HG02943 (cell line): ENCODE data around the gene AMBN.

ENCODE experiments used
- ATAC-seq: cut with Tn5 transposase; IDR thresholded peaks from one replicate; pipeline ENCODE4 v1.9.1; 2021; ENCODE audit warnings: mild to moderate bottlenecking, low read depth, moderate library complexity; ENCODE audit not compliant: unreplicated experiment

The AMBN gene, protein sequence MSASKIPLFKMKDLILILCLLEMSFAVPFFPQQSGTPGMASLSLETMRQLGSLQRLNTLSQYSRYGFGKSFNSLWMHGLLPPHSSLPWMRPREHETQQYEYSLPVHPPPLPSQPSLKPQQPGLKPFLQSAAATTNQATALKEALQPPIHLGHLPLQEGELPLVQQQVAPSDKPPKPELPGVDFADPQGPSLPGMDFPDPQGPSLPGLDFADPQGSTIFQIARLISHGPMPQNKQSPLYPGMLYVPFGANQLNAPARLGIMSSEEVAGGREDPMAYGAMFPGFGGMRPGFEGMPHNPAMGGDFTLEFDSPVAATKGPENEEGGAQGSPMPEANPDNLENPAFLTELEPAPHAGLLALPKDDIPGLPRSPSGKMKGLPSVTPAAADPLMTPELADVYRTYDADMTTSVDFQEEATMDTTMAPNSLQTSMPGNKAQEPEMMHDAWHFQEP

DNA sequence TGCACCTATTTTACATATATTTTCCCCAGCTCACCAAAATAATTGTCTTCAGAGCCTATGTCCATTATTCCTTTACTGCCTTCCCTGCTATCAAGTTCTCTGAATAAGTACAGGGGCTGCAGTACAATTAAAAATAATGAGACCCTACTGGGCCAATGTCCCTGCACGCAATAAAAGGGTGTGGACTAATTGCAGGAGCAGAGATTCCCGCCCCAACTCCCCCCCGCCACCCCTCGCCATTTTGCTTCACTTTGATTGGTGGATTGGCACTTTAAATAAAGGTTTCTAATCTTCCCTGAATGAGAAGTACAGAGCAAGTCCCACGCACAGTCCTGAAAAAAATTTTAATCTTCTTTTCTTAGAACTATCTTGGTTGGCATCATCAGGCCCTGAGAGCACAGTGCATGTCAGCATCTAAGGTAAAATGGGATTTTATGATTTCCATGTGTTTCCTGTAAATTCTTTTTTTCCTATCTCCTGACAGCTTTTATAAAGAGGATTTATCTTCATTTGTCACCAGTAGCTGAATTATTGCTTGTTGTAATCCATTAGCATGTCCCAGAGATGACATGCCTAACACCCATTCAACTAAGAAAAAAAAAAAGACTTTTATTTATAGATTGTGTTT lies at the start of gene AMBN:
Gene AMBN (plus strand): TSS at position 302 of the 628 bp plus-strand sequence. CDS start 103 bp downstream, at position 405.
- ATAC-seq: no peak

DNA sequence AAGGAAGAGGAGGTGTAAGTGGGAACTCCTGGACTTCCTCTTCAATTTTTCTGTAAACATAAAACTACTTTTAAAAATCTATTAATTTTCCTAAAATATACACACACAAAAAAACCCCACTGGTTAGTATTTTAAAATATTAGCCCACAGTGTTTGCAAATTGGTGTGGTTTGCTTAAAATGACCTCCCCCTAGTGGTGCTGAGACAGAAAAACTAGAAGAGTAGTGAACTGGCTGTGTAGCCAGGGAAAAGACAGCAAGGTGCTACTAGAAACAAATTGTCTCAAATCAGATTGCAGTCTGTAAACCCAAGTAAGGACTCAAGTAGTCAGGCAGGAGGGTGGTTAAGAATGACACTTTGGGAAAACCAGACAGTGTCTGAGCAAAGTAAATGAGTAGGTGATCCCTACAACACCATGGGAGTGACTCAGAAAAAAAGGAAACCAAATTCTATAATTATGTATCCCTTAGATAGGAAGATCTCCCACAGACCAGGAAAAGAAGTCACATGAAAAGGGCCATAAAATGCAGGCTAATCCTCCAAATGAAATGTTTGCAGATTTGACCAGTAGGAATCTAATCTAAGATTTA lies 47.7 kb upstream of the AMBN start:
- ATAC-seq: no peak

DNA sequence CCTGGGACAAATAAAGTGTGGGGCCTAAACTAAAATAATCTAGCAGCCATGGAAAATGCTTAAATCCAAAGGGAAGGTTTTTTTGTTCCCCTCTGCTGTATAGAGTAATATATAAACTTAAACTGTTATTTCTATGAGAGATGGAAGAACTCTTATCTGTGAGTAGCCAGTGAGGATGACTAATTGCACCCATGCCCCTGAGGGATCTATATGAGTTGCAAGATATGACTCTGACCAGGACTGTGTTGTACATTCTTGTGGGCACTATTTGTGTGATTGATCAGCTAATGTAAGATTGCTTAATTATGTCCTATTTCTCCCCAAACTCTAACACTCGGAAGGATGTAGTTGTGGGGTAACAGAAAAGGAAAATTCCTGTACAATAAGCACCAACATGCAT lies 35.2 kb upstream of the AMBN start:
- no peak for ATAC-seq

DNA sequence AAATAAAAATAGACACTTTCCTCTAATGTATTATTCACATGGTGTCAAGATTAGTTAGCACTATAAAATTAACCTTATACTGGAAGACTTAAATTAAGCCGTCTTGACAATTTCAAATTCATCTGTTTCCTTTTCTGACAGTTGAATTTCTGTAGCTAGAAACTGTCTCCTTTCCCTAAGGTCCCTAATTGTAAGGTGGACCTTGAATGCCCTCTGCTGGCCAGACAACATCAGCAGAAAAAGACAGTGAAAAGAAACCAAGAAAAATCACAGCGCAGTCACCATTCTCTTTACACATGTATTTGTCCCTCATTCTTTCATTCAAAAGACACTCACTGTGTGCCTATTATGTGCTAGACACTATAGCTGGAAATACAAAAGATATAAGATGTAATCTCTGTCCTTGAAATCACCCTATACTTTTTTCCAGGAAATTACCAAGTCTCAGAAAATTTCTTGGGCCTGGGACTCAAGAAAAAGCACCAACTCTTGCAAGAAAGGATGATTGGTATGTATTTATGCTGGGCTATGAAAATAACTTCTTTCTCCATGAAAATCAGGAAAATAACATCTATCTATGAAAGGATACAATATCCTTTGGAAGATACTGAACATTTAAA lies 32.7 kb upstream of the AMBN start:
- peak; percentile 57 for ATAC-seq

DNA sequence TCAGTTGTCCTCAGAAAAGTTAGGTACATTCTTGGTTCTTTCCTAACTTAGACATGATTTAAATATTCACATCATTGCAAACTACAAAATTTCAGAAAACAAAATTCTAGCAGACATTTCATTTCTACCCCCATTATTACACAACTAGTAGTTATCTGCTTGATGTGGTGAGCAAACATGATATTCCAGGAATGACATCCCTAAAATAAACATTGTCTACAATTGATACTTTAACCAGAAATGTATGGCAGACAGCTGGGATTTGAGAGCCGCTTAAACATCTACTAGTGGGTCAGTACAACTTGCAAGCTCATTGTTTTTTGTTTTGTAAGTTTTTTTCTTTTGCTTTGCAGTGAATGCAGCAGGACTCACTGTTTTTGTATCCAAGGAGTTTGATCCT lies 32.1 kb upstream of the AMBN start:
- ATAC-seq: no peak

DNA sequence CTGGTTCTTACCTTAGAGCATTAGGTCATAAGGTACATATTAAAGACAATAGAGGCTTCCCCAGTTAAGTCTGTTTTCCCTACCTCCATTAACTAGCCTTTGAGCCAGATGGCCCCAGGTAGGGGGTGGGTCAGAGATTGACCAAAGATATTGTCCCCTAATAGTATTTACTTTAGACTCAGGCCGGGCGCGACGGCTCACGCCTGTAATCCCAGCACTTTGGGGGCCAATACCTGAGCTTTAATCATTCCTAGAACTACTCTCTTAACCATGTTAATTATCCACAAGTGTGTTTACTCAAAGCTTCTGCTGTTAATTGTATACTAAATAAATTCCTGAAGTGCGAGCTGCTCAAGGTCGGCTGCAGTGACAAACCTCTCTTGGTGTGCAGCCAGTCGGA lies 28.0 kb upstream of the AMBN start:
- no peak for ATAC-seq

DNA sequence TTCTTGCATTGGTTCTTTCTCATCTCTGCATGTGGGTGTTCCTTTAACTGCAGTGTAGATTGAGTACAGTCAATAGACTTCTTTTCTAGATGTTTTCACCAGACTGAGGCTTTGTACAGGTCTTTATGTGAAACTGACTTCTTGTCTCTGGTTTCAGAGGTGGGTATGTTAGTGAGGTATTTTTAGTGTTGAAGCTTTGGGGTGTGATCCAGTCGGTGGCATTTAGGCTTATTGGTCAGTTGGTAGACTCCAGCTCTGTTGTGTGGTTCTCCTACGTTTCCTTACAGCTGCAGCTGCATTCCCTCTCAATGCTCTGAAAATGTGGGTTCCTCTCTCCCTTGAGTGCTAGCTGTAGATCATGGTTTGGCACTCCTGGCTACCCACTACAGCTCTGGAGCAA lies 21.3 kb upstream of the AMBN start:
- ATAC-seq: no peak

DNA sequence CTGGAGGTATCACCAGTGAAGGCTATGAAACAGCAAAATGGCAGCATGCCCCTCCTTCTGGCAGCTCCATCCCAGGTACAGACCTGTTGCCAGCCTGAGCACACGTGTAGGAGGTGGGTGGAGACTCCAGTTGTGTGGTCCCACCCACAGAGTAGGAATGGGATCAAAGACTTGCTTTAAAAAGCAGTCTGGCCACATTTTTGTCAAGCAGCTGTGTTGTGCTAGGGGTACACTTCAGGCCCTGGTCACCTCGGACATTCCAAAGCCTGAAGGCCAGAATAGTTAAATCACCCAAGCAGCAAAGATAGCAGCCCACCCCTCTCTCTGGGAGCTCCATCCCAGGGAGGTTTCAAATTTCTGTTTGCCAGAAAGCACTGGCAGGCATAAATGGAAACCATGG lies 20.3 kb upstream of the AMBN start:
- ATAC-seq: no peak

DNA sequence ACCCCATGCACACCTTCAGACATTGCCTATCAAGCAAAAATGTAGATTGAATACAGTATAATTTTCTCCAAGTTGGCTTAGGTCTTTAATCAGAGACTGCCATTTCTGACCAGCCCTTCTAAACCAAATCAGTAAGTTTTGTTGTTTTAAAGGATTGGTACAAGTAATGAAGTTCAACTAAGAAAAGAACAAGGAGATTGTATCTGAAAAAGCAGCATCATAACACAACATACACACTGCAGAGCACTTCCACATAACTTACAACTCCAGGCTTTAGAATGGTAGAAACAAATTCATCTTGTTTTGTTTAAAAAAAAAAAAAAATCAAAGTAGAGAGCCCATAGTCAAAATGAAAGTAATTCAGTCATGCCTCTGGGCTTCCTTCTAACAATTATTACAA lies 16.1 kb upstream of the AMBN start:
- ATAC-seq: no peak

DNA sequence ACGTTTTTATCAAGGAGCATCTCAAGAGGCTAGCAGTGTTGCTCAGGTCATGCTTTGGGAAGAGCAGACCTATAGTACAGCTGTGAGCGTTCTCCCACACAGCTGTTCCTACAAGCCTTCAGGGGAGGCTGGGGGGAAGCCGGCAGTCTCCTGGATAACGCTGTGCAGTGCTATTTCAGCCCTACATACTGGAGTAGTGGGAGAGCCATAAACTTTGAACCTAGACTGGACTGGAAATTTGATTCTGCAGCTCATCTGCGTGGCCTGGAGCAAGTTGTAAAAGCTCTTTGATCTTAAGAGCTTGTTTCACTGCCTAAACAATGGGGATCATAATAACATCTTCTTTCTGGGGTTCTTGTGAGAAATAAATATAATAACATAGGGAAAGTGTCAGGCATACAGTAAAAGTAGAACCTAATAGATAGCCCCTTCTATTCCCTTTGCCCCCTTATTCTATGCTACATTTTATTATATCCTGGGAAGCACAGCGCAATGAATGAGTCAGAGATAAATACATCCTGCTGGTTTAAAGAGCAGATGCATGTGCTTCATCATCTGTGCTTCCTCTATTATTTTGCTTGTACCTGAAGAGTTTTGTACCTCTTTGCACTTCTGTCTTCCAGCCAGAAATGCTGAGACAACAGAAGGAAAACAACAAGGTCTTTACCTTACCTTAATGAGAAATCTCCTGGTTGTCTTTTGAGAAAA lies 14.7 kb upstream of the AMBN start:
- no peak for ATAC-seq

DNA sequence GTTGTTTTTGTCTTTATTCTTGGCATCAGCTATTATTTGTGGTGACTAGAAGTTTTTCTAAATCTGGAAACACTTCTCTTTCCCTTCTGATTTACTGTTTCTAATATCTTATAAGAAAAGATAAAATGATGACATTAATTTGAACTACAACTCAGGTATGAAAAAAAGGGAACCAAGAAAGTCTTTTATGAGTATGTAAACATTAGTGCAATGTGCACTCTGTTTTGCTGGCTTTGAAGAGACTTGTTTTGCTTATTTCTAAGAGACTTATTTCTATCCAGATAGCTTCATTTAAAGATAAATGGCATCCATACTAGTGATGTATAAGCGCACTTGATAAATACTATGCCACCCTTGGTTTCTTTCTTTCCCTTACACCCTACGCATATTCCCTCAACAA lies 10.1 kb upstream of the AMBN start:
- no peak for ATAC-seq

DNA sequence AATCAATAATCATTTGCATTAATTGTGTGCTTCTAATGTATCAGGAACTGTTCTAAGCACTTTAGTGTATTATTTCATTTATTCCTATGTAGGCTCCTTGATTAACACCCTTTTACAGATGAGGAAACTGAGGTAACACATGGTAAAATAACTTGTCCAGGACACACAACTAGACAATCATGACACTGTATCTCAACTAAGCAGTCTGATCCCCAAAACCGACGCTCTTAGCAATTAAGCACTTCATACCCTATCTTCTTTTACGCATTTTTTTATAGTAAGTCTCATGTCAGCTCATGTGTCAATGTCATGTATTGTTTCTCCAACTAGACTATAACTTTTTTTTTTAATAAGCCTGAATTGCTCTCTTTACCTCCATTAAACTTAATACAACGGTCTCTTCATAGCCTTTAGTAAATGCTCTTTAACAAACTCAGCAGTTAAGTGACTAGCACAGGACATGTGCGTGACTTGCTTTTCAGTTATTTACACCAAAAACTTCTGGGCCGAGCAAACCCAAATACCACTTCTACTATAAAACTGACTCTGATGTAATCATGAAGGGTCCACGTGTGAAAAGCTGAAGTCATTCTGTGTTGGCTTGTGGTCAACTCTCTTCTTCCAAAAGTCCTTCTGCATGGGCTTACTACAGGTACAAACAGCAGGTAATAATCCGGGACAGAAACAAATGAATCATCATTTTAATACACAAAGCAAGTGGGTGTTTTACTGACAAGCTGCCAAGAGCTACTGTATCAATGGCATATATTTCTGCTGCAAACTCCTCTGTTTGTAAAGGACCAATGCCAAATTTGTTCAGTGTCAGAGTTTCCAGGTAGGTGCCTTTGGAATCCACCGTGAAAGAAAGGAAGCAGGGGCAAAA lies 7.9 kb upstream of the AMBN start:
- no peak for ATAC-seq

DNA sequence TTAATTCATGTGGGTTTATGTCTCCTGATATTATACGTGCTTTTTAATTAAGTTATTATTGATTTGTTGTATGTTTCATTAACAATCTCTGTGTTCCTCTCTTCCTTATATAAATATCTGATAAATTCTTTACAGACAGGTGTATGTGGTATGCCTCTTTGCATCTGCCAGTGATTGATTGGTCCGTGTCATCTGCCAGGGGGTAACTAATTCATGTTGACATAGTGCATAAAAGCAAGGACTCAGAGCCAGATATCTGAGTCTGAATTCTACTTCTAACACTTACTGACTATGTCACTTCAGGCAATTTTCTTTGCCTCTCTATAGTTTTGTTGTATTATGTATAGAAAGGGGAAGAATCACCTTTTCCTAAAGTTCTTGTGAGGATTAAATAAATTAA lies 5.2 kb upstream of the AMBN start:
- ATAC-seq: no peak

DNA sequence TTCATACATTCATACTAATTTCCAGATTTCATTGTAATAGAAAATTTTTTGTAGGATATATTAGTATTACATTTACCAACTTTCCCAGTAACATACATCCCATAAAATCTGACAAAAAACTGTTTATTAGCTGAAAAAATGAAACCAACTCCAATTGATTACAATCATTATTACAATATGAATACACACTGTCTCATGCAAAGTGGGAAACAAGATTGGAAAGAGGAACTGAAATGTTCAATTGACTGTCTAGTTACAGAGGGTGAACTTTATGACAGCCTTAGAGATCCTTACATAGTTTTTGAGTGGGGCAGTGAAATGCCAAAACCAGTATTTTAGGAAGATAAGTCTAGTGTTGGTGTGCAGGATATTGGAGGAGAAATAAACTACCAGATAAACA lies 2.3 kb upstream of the AMBN start:
- peak; percentile 94 for ATAC-seq

DNA sequence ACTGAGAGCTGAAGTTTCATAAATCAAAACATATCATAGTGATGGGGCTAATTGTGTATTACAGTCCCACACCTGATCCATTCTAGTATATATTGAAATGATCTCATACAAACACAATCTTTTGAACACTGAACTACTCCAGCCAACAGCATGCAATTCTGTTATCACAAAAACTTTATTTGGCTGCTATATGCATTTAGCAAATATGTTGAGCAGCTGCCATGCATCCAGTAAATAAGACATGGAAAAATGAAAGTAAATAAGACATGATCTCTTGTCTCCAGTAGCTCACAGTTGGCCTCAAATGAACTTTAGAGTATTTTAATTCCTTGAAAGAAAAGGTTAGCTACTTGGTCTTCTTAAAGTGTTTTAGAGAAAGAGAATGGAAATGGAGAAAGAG lies 2.1 kb downstream of the AMBN start:
- no peak for ATAC-seq

DNA sequence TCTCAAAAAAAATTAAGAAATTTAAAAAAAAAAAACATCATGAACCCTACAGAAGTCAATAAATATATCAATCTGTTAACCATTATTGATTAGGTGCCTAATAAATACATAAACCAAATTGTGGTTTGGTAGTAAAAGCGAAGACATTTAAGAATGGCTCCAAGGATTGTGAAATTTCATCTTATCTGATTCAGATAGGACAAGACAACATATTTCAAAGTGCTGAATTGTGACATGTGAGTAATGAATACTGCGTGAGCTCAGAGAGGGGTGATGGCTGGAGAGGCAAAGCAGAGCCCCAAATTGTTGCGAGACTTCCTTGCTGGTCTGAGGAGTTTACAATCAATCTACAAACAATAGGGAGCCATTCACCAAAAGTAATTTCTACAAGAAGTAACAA lies 8.2 kb downstream of the AMBN start:
- no peak for ATAC-seq

DNA sequence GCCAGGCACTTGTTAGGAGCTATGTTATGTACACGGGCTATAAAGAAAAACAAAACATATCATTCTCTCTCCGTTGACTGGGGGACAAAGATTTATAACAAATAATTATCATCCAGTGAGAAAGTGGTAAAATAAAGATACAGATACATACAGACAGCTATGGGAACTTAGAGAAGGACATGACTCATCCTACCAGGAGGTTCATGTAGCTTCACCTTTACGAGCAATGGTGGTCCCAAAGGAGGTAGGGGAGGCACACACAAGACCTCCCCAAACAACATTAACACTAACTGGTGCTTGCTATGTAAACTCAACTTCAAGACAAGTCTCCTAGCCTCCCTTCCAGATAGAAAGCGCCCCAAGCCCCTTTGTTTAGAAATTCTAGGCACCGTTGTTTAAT lies 8.9 kb downstream of the AMBN start:
- ATAC-seq: no peak

DNA sequence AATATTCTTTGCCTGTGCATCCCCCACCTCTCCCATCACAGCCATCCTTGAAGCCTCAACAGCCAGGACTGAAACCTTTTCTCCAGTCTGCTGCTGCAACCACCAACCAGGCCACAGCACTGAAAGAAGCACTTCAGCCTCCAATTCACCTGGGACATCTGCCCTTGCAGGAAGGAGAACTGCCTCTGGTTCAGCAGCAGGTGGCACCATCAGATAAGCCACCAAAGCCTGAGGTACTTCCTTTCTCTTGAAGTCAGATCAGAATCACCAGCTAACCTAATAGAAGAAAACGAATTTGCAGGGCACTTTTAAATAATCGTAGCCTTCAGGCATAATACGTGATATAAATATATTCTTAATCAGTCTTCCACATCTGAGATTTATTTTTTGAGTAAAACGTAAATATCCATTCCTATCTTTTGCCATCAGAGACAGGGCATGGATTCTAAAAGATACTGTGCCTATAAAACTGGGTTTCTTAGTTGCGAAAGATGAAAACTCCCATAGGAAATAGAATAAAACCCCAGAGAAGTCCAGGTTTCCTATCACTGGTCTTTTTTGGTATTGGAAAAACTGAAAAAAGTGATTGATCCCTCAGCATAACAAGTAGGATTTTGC lies 9.5 kb downstream of the AMBN start:
- peak; percentile 94 for ATAC-seq

DNA sequence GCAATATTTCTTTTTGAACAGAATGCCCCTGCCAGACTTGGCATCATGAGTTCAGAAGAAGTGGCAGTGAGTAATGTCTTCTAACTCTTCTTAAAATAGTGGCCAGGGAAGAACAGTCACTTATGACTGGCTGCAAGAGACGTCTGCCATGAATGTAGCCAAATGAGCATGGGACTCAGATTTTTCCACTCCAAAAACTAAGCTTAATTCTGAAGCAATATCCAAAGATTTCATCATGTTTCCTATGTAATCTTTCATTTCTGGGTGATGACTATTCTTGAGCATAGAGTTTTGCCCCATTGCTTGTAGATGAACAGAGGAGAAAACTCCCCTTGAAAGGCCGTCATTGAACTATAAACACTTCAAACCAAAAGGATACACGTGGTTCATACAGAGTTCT lies 11.8 kb downstream of the AMBN start:
- ATAC-seq: no peak
